WTC11 (cell line): Measurements from ENCODE around the gene HIVEP2.

Experiments
- CTCF ChIP-seq: fragments of 200-600 bp; IDR thresholded peaks from 2 replicates; pipeline ENCODE4 v1.8.0; 2022; ENCODE audit warnings: antibody characterized with exemption
- TP53 ChIP-seq: sonication (generic); formaldehyde crosslinking; IDR thresholded peaks from 2 replicates; pipeline ENCODE4 v1.8.1; 2023; ENCODE audit warnings: mild to moderate bottlenecking, missing genetic modification reagents

GRCh38 chr6:142765306-142765705 is 179.7 kb downstream of the HIVEP2 start:
- TF ChIP-seq TP53 (CRISPR knock-in tag) (no peak), CTCF (no peak)
